Renal pelvis (tissue), 4 donors: ENCODE results near the gene HSDL2. TPM values are rescaled to one million over a fixed set of nuclear protein-coding genes. Genes with fewer than 3 reads are reported as not detected.
"Not testable (repeated sequence)": the region's sequence is repeated elsewhere in the genome, so short reads cannot be mapped to it uniquely, and the experiment has no call there.

ENCODE experiments used
- DNase-seq: peaks from one replicate; pipeline ENCODE4 v3.0.0-alpha.2; 2013
- polyA plus RNA-seq, 3 donors: library from polyadenylated mRNA; unstranded; fragments of 120-200 nt; gene quantifications; one replicate each; pipeline ENCODE4 v1.2.1, GENCODE V29; 2013; ENCODE audit not compliant: insufficient read length in 3 of 3

Gene HSDL2
- polyA plus RNA-seq, 3 donors, result 96.8 to 115 (median 107) TPM

- DNase-seq, result no peak
These were observed 114.2 kb downstream of the HSDL2 start for GRCh38 chr9:112494153-112494552.

- DNase-seq, result no peak
These were observed 115.7 kb downstream of the HSDL2 start for GRCh38 chr9:112495614-112496013.

GRCh38 chr9:112496074-112496722, 116.3 kb downstream of the HSDL2 start:
- DNase-seq, result no peak

GRCh38 chr9:112500842-112501241, 120.9 kb downstream of the HSDL2 start:
- no peak for DNase-seq

- no peak for DNase-seq
These were observed 121.4 kb downstream of the HSDL2 start for GRCh38 chr9:112501287-112501686.

GRCh38 chr9:112502175-112502946, 122.5 kb downstream of the HSDL2 start:
- DNase-seq, result no peak

GRCh38 chr9:112503170-112503569, 123.3 kb downstream of the HSDL2 start:
- DNase-seq, result no peak

- no peak for DNase-seq
These were observed 125.2 kb downstream of the HSDL2 start for GRCh38 chr9:112505086-112505485.

GRCh38 chr9:112505607-112506006, 125.7 kb downstream of the HSDL2 start:
- no peak for DNase-seq

- DNase-seq, result no peak
These were observed 126.7 kb downstream of the HSDL2 start for GRCh38 chr9:112506571-112506970.

GRCh38 chr9:112507001-112507680, 127.2 kb downstream of the HSDL2 start:
- DNase-seq, result no peak

GRCh38 chr9:112508377-112508776, 128.5 kb downstream of the HSDL2 start:
- no peak for DNase-seq

- DNase-seq, result not testable (repeated sequence)
These were observed 132.5 kb downstream of the HSDL2 start for GRCh38 chr9:112512377-112512776.

GRCh38 chr9:112516769-112517168, 136.9 kb downstream of the HSDL2 start:
- DNase-seq, result no peak

- no peak for DNase-seq
These were observed 140.2 kb downstream of the HSDL2 start for GRCh38 chr9:112520069-112520468.

GRCh38 chr9:112520656-112521055, 140.7 kb downstream of the HSDL2 start:
- no peak for DNase-seq

Other genes with a start within 250 kb of the HSDL2 start
- 10 to 100 TPM; 31.7 to 41.4 (median 35.1) TPM for gene SUSD1, start 204.8 kb upstream of the HSDL2 start, polyA plus RNA-seq
- 10 to 100 TPM; 76.2 to 95.1 (median 87.5) TPM for gene PTBP3, start 46.5 kb upstream of the HSDL2 start, polyA plus RNA-seq
- 10 to 100 TPM; 13.2 to 18.9 (median 17.3) TPM for gene KIAA1958, start 106.7 kb downstream of the HSDL2 start, polyA plus RNA-seq